Measurements from ENCODE around the gene MAP3K7.

DNA sequence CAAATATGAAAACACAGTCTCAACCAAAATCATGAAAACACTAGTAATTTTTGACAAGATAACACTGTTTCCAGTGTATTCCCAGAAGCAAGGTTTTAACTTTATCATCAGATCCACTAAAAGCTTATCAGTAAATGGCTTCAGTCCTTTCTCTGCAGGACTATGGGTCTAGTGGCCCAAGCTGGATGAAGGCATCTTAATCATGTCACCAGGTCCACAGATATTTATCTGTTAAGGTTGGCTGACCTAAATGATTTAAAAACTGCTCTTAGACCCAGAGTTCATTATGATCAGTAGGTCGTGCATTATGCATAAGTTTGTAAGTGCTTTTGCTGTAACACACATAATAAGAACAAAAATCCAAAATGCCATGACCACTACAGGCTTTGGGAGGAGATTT, 118.0 kb downstream of the MAP3K7 start:
- TF ChIP-seq, protein P1, sequence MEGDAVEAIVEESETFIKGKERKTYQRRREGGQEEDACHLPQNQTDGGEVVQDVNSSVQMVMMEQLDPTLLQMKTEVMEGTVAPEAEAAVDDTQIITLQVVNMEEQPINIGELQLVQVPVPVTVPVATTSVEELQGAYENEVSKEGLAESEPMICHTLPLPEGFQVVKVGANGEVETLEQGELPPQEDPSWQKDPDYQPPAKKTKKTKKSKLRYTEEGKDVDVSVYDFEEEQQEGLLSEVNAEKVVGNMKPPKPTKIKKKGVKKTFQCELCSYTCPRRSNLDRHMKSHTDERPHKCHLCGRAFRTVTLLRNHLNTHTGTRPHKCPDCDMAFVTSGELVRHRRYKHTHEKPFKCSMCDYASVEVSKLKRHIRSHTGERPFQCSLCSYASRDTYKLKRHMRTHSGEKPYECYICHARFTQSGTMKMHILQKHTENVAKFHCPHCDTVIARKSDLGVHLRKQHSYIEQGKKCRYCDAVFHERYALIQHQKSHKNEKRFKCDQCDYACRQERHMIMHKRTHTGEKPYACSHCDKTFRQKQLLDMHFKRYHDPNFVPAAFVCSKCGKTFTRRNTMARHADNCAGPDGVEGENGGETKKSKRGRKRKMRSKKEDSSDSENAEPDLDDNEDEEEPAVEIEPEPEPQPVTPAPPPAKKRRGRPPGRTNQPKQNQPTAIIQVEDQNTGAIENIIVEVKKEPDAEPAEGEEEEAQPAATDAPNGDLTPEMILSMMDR (IDR thresholded peaks at IDR 0.05): no peak
- TF ChIP-seq ZFX (IDR thresholded peaks at IDR 0.05; ENCODE audit: borderline replicate concordance): no peak

Data from 22Rv1 (cell line).